T-helper 1 cell treated with Interleukin-12 subunit alpha and Interleukin-12 subunit beta and Interleukin-4 antibody, amounts not matched to agents 30 ng/mL and 1 ng/mL, for 36 hours (primary cell): Measurements from ENCODE around the gene ADD2. TPM values are rescaled to one million over a fixed set of nuclear protein-coding genes. Genes with fewer than 3 reads are reported as not detected.

Experiments used
- intact Hi-C: fragments of 100-400 bp; cut with micrococcal nuclease; formaldehyde crosslinking; loops from one replicate; pipeline ENCODE4 v1.15.1; 2024
- total RNA-seq: library from RNA; stranded (reverse); gene quantifications from 2 replicates; pipeline ENCODE4 v1.2.3, GENCODE V29; 2022

Gene ADD2
- total RNA-seq, 1 donor from 2014 or later = 15.0 TPM

DNA sequence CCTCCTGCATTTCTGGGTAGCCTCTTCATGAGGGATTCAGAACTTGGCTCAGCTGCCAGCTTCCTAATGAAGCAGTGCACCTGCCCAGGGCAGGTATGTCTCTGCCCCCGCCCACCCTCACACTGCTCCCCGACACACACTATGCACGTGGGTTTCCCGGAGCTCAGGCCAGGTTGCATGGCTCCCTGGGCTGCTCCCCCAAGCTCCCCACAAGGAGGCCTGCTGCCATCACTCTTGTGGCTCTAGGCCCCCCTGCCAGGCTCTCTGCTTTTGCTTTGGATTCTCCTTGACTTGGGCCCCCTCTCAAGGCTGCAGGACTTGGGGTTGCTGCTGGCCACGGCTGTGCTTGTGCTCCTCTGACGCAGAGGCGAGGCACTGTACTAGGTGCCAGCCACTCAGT lies 43.6 kb downstream of the ADD2 start:
- intact Hi-C loops = no loop called here

- intact Hi-C loops = no loop called here
Observed at GRCh38 chr2:70723286-70723885, 44.6 kb downstream of the ADD2 start.

DNA sequence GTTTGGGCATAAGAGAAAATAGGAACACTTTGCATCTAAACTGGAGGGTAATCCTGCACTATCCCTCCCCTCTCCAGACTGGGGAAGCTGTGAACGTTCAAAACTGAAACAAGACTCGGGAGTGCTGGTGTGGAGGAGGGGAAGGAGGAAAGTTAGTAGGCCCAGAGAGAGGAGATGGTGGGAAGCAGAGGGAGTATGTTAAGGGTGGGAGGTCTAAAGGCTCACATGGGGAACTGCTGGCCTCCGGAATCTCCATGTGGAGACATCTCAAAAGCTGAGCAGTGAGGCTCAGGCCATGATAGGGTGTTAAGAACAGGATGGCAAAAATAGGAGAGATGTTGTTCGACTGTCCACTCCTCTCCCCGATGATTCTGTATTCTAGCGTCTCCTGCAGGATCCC lies 47.9 kb downstream of the ADD2 start:
- intact Hi-C loops = no loop called here

GRCh38 chr2:70719231-70719630 lies 48.8 kb downstream of the ADD2 start:
- intact Hi-C loops = no loop called here

DNA sequence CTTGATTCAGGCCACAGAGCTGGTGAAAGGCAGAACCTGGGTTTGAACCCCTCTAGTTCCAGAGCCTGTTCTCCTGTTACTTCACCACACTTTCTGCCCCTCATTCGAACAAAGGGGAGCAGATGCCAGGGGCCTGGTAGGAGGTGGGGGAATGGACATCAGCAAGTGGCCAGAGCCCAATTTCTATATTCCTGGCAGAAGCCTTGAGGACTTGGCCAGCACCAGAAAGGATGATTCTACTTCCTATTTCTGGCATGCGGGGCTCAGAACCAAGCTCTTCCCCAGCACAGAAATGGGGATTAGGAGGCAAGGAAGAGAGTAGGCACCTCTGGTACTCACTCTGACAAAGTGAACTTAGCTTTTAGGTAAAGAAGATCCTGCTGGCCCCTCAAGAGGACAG lies 49.3 kb downstream of the ADD2 start:
- intact Hi-C loops = no loop called here

GRCh38 chr2:70718241-70718640 lies 49.8 kb downstream of the ADD2 start:
- intact Hi-C loops = no loop called here

DNA sequence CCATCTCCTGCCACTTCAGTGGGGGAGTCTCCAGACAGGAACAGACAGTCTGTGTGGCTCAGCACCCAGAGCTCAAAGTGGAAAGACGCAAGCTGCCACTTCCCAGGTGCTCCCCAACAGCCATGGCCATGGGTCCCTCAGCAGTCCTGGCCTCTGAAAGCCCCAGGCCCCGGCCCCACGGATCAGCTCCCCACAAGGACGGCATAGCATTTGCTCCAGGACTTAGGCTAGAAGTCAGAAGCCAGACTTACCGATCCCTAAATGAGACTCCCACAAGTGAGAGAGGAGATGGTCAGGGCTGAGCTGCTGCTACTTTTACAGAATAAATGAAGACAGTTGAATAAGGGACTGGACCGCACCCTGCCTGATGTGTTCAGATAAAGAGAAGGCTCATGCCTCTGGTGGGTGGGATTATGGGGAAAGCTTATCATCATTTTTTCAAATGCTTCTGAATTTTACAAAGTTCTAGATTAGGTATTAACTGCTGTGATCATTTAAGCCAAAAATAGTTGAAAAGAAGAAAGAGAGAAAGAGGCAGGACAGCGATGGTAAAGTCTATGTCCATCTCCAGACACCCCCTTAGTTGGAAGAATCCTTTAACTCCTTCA lies 50.5 kb downstream of the ADD2 start:
- intact Hi-C loops = no loop called here

GRCh38 chr2:70716951-70717350 lies 51.0 kb downstream of the ADD2 start:
- intact Hi-C loops = no loop called here

GRCh38 chr2:70716131-70716743 lies 51.8 kb downstream of the ADD2 start:
- intact Hi-C loops = no loop called here

DNA sequence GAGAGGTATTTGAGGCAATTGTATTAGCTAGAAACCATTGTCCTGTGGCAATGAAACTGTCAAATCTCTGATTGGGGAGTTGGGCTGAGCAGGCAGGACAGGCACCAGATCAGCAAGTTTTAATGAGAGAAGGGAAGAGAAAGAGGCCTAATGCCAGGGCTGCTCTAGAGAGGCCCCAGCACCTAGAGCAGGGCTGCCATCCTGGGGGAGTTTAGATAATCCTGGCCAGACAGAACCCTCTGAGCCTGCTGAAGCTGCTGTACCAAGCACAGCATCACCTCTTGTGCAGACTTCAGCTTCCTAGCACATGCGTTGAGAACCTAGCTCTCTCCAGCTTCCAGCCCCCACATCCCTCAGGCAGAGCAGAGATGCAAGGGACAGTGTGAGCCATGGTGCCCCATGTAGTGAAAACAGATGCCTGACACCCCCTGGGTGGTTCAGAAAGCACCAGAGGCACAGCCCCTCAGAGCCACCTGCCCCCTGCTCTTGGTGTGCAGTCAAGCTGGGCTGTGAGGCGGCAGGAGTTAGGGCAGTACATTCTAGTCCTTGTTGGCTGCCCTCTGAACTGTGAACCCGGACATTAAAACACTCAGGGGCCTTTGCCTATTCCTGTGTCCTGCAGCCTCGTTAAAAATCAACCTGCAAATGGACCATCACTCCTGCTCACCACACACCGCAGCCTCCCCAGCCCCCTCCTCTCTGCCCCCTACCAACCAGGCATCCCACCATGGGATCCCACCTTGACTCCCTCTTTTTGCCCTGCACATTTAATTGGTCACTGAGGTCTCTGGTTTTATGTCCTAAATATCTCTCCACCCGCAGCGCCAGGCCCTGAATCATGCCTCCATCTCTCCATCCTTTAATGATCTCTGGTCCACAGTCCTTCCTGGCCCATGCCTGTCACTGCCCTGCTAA lies 52.7 kb downstream of the ADD2 start:
- intact Hi-C loops = no loop called here

- intact Hi-C loops = no loop called here
Observed at GRCh38 chr2:70714141-70714905, 53.7 kb downstream of the ADD2 start.

GRCh38 chr2:70712916-70713315 lies 55.1 kb downstream of the ADD2 start:
- intact Hi-C loops = no loop called here

DNA sequence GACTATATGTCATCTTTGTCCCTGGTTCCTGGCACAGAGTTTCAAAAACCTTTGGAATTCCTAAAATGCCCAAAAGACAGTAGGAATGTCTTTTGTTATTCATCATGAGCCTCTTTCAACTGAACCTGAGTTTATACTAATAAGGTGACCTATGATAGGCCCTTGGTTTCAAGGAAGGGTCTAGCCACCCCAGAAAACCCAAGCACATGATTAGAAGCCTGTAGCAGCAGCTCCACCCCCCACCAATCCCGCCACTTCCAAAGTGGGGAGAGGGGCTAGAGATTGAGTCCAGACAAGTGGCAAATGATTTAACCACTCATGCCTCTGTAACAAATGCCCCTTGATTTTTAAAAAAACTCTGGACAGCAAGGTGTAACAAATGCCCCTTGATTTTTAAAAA lies 56.8 kb downstream of the ADD2 start:
- intact Hi-C loops = no loop called here

DNA sequence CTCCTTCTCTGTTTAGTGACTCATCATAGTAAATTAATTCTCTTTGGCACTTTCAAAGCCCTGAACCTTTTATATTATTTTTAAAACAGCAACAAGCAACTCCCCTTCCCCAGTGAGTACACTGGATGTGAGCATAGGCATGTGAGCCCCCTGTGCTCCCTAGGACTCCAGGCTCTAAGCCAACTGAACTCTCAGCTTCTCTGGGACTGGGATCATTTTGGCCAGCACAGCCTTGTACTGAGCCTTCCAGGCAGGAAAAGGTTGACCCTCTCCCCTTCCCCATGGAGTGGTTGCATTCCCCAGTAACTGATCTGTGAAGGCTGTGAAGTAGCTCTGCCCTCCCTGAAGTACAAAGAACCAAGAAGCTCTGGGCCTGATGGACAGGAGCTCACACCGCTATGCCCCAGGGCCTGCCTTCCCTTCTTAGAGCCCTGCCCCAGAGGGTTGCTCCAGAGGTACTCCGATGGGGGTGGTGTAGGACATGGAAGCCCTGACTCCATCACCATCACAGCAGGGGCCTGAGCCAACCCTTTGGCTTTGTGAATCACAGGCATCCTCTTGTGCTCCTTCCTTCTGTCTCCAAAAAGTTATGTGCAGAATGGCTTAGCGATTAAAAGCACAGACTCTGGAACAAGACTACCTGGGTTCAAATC lies 57.8 kb downstream of the ADD2 start:
- intact Hi-C loops = no loop called here

DNA sequence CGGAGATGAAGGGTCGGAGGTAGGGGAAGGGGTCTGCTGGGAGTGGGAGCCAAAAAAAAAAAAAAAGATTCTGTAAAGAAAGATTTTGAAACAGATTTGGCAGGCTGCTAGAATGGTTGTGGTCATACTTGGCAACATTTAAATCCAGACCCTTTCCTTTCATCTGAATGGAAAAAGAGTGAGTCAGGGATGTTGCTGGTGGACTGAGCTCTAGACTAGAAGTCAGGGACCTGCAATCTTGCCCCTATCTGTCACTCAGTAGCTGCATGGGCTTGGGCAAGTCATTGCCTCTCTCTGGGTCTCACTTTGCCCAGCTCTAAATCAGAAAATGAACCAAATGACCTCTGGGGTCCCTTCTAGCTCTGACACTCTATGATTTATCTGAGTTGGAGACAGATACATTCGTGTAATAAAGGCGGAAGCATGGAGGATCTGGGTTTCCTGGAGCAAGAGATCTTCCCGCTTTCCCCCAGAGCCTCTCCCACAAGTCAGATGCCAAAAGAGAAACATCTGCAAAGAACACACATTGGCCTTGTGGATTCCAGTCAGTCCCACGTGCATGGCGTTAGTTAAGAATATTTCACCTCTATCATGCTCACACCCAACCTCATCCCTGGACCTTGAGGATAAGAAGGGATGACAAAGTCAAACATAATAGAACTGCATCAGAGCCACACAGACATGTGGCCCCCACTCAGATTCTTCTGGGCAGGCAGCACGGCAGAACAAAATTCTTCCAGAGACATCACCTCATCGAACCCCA lies 58.5 kb downstream of the ADD2 start:
- intact Hi-C loops = no loop called here

GRCh38 chr2:70708376-70709199 lies 59.4 kb downstream of the ADD2 start:
- intact Hi-C loops = no loop called here

GRCh38 chr2:70707706-70708105 lies 60.3 kb downstream of the ADD2 start:
- intact Hi-C loops = no loop called here

GRCh38 chr2:70706026-70706795 lies 61.8 kb downstream of the ADD2 start:
- intact Hi-C loops = no loop called here
